Neural cell (in vitro differentiated cells): ENCODE measurements around the gene TMEM147.

Experiments
- MXI1 ChIP-seq: fragments of 450-650 bp; conservative IDR thresholded peaks from 2 replicates; pipeline ENCODE4 v1.6.1; 2014; ENCODE audit warnings: antibody characterized with exemption, mild to moderate bottlenecking; ENCODE audit not compliant: poor library complexity, severe bottlenecking
- POLR2AphosphoS5 ChIP-seq: IDR thresholded peaks from 2 replicates; pipeline ENCODE4 v1.6.1; 2012
- TF ChIP-seq, protein P1 (sequence below): fragments of 450-650 bp; IDR thresholded peaks from 2 replicates; pipeline ENCODE4 v1.5.1; 2014; ENCODE audit warnings: antibody characterized with exemption, mild to moderate bottlenecking, moderate library complexity; ENCODE audit not compliant: poor library complexity, severe bottlenecking

DNA sequence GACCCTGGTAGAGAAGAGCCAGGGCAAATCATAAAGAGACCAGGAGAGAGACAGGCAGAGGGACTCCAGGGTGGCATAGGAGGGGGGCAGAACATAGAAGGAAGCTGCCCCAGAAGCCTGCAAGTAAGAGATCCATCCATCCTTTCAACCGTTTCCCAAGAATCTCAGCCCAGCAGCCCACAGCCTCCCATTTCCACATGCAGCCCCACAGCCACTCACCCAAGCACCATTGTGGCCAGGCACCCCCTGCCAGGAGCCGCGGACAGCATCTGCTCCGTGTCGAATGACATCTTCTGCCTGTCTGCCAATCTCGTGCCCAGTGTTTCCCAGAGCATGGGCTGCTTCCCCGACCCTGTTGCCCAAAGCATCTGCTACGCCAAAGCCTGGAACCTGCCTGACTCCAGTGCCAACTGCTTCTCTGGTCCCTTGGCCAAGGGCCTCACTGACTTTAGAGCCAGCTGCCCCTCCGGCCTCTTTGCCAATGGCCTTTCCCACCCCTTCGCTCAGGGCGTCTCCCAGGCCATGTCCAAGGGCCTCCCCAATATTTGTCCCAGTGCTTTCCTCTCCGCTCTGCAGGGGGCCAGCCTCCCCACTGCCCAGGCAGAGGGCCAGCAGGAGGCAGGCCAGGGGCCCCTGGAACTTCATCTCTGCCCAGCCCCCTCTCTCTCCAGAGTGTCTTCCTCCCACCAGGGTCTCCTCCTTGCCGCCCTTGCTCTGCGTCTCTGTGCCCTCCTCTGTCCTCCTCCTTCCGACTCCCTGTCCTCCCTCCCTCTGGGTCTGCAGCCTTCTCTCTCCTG lies 32.4 kb upstream of the TMEM147 start:
- TF ChIP-seq POLR2AphosphoS5: no peak
- TF ChIP-seq, protein P1, sequence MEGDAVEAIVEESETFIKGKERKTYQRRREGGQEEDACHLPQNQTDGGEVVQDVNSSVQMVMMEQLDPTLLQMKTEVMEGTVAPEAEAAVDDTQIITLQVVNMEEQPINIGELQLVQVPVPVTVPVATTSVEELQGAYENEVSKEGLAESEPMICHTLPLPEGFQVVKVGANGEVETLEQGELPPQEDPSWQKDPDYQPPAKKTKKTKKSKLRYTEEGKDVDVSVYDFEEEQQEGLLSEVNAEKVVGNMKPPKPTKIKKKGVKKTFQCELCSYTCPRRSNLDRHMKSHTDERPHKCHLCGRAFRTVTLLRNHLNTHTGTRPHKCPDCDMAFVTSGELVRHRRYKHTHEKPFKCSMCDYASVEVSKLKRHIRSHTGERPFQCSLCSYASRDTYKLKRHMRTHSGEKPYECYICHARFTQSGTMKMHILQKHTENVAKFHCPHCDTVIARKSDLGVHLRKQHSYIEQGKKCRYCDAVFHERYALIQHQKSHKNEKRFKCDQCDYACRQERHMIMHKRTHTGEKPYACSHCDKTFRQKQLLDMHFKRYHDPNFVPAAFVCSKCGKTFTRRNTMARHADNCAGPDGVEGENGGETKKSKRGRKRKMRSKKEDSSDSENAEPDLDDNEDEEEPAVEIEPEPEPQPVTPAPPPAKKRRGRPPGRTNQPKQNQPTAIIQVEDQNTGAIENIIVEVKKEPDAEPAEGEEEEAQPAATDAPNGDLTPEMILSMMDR: no peak
- TF ChIP-seq MXI1: no peak
